Right lobe of liver (tissue), 6 donors: ENCODE results near the gene MAML3. TPM values are rescaled to one million over a fixed set of nuclear protein-coding genes. Genes with fewer than 3 reads are reported as not detected.

Source experiments
- ATAC-seq, 4 donors: fragments of 200-7000 bp; cut with Tn5 transposase; one replicate each; pipeline ENCODE4 v1.9.1; 2020; ENCODE audit warnings: mild to moderate bottlenecking in 4 of 4, moderate library complexity in 4 of 4
- DNase-seq, 3 donors: peaks; one replicate each; pipeline ENCODE4 v3.0.0-alpha.2; 2020
- H3K27ac ChIP-seq, 3 donors: fragments of 200-600 bp; one replicate each; pipeline ENCODE4 v1.8.0; 2022
- H3K27me3 ChIP-seq, 2 donors: fragments of 200-600 bp; one replicate each; pipeline ENCODE4 v1.8.0; 2022
- H3K36me3 ChIP-seq, 4 donors: fragments of 200-600 bp; sonication (generic) in 1 of 4; one replicate each; pipeline versions ENCODE4 v1.5.1 to v1.8.0; 2017 to 2022; ENCODE audit warnings: control low read depth in 1 of 4
- H3K4me1 ChIP-seq, 4 donors: fragments of 200-600 bp; sonication (generic) in 1 of 4; one replicate each; pipeline versions ENCODE4 v1.5.1 to v1.8.0; 2017 to 2022; ENCODE audit warnings: control low read depth in 1 of 4
- H3K4me3 ChIP-seq, 3 donors: fragments of 200-600 bp; one replicate each; pipeline ENCODE4 v1.8.0; 2022
- H3K9me3 ChIP-seq, 4 donors: fragments of 200-600 bp; sonication (generic) in 1 of 4; one replicate each; pipeline versions ENCODE4 v1.5.1 to v1.8.0; 2017 to 2022; ENCODE audit warnings: control low read depth in 1 of 4
- POLR2A ChIP-seq: fragments of 450-650 bp; IDR thresholded peaks from one replicate; pipeline ENCODE4 v1.6.1; 2017; ENCODE audit warnings: antibody characterized with exemption, mild to moderate bottlenecking
- WGBS: methylation state at CpG from one replicate; pipeline ENCODE4 v1.1.6; 2018; ENCODE audit warnings: low coverage, low lambda C conversion rate; ENCODE audit not compliant: insufficient coverage; ENCODE audit errors: missing lambda C conversion rate; 5-methylcytosine and 5-hydroxymethylcytosine counted together
- intact Hi-C, 2 donors: fragments of 100-400 bp; cut with DNase I; formaldehyde crosslinking; loops; one replicate each; pipeline versions ENCODE4 v1.11.2 to v1.14.1; 2022
- total RNA-seq, 6 experiments: library from RNA; depleted of rRNA in 2 of 6; stranded (reverse); fragments of >200 nt in 2 of 6; fragmentation: NEBNext Ultra II Directional in 3 of 6; extraction: Animal tissue kit (Norgen Biotek cat#: 25700) in 3 of 6; gene quantifications; one replicate each; pipeline versions ENCODE4 v1.1.0 to v1.2.4, GENCODE V29; 2016 to 2023
- TF ChIP-seq, protein P1 (sequence below), 4 donors: fragments of 200-600 bp in 3 of 4; fragments of 450-650 bp in 1 of 4; IDR thresholded peaks; one replicate each; pipeline versions ENCODE4 v1.5.1 to v1.8.0; 2016 to 2022; ENCODE audit warnings: antibody characterized with exemption in 4 of 4, mild to moderate bottlenecking in 2 of 4
- donor health status: DM: no; HTN: yes; CAD: no.
- donor health status: DM: no; HTN: no; CAD: no.
- donor health status: DM: no; HTN: no; CAD: no.
- donor health status: DM: no; HTN: yes; CAD: no.
- donor health status: DM: no; HTN: yes; CAD: no.

Gene MAML3
- total RNA-seq, 6 experiments from 2014 or later, result 2.6 to 7.8 (median 5.0) TPM

DNA sequence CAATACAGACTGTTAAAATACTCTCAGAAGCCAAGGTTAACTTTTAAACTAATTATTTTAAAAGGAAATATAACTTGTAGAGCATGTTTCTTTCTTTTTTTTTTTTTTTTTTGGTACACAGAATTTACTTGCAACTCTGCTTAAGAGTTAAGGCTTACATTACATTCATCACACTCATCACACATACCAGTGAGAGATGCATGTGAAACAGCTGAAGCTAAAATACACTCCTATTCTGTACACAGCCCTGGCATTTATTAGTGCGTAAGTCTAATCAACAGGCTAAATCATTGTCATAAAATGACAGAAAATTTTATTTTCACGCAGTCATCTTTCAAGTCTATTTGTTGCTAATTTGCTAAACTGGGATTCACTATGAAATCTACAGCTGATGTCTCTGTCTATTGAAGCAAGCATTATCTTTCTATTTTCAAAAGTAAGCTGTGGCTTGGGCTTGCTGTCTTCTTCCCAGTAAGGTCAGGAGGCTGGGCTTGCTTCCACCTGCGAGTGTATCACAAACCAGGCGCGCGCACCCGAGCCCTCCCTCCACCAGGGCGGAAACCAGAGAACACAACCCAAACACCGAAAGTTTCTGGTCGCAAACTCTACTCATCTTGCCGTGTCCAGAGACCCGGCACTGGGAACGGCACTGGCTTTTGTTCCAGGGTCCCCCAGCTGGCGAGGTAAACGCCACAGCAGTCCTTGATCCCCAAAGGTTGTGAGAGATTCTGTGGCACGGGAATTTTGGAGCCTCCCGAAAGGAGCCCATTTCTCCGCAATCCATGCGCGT, 3.9 kb downstream of the MAML3 start:
- H3K4me3 ChIP-seq, result peak overlapping the region; percentile 78 to 84 (median 82)
- peak; percentile 8 to 30 (median 16) for ATAC-seq
- intact Hi-C loops, result no loop called here
- WGBS, result 1% methylated on average over 12 of the region's 20 CpGs
- TF ChIP-seq POLR2A, result no peak
- TF ChIP-seq, protein P1, sequence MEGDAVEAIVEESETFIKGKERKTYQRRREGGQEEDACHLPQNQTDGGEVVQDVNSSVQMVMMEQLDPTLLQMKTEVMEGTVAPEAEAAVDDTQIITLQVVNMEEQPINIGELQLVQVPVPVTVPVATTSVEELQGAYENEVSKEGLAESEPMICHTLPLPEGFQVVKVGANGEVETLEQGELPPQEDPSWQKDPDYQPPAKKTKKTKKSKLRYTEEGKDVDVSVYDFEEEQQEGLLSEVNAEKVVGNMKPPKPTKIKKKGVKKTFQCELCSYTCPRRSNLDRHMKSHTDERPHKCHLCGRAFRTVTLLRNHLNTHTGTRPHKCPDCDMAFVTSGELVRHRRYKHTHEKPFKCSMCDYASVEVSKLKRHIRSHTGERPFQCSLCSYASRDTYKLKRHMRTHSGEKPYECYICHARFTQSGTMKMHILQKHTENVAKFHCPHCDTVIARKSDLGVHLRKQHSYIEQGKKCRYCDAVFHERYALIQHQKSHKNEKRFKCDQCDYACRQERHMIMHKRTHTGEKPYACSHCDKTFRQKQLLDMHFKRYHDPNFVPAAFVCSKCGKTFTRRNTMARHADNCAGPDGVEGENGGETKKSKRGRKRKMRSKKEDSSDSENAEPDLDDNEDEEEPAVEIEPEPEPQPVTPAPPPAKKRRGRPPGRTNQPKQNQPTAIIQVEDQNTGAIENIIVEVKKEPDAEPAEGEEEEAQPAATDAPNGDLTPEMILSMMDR (IDR thresholded peaks at IDR 0.05), result peak in 1 of 4 donors; percentile 28
- no peaks in the 10 kb centered on the region for H3K9me3 ChIP-seq
- DNase-seq, result peak; percentile 83 to 89 (median 87)
- H3K27me3 ChIP-seq, result no peaks in the 10 kb centered on the region
- H3K27ac ChIP-seq, result peak overlapping the region; percentile 90 to 96 (median 96)
- no peaks in the 10 kb centered on the region for H3K36me3 ChIP-seq
- H3K4me1 ChIP-seq, result peaks cover 4 to 32% (median 8%) of the 10 kb centered on the region in 4 donors

DNA sequence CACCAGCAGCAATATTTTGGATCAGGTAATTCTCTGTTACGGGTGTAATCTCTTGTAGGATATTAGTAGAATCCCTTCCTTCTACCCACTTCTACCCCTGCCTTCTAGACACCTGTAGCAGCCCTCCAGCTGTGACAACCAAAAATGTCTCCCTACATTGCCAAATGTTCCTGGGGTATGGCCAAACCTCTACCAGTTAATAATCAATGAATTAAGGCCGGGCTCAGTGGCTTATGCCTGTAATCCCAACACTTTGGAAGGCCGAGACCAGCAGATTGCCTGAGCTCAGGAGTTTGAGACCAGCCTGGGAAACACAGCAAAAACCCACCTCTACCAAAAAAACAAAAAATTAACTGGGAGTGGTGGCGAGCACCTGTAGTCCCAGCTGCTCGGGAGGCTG, 9.9 kb downstream of the MAML3 start:
- WGBS, result 78% methylated on average over 4 of the region's 5 CpGs
- ATAC-seq, result peak; percentile 74 to 89 (median 83)

DNA sequence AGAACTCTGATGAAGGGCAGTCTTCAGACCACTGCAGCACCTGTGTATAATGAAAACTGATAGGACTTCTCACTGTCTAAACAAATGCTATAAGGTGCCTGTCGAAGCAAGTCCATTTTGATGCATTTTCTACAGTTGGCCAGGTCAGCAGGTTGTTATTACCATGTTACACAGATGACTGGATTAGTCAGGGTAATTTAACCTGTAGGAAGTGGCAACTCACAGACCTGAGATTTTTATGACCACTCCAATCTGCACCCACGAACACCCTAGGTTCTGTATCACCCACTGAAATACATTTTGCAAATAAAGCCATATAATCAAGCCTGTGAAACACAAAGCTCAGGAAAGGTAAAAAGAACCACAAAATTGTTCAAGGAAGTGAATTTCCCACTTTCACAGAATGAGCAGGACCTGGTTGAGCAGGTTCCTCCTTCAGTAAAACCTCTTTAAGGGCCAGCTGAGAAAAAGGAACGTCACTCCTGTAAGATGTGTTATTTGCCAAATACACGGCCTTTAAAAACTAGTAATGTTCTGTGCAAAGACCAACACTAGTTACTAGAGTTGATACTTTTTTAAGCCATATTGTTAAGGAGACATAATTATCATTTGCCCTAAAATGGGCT, 12.7 kb downstream of the MAML3 start:
- 64% methylated on average over 3 of the region's 4 CpGs for WGBS
- Histone ChIP-seq H3K27me3 (no peaks in the 10 kb centered on the region), H3K9me3 (no peaks in the 10 kb centered on the region), H3K4me3 (no peak overlapping the region), H3K27ac (no peak overlapping the region), H3K36me3 (no peaks in the 10 kb centered on the region), H3K4me1 (peaks cover 0 to 10% (median 3%) of the 10 kb centered on the region in 4 donors)
- TF ChIP-seq POLR2A, result no peak
- TF ChIP-seq, protein P1 (IDR thresholded peaks at IDR 0.05), result no peak
- no peak for ATAC-seq
- intact Hi-C loops, result no loop called here
- DNase-seq, result no peak

More for the DNA sequence above, 9.9 kb downstream of the MAML3 start:
- TF ChIP-seq, protein P1 (IDR thresholded peaks at IDR 0.05), result no peak
- no peak for TF ChIP-seq POLR2A
- H3K36me3 ChIP-seq, result no peaks in the 10 kb centered on the region
- no peak for DNase-seq
- peaks cover 0 to 28% (median 7%) of the 10 kb centered on the region in 4 donors for H3K4me1 ChIP-seq
- no peak overlapping the region for H3K27ac ChIP-seq
- H3K27me3 ChIP-seq, result no peaks in the 10 kb centered on the region
- H3K9me3 ChIP-seq, result no peaks in the 10 kb centered on the region
- intact Hi-C loops, result no loop called here
- no peak overlapping the region for H3K4me3 ChIP-seq

DNA sequence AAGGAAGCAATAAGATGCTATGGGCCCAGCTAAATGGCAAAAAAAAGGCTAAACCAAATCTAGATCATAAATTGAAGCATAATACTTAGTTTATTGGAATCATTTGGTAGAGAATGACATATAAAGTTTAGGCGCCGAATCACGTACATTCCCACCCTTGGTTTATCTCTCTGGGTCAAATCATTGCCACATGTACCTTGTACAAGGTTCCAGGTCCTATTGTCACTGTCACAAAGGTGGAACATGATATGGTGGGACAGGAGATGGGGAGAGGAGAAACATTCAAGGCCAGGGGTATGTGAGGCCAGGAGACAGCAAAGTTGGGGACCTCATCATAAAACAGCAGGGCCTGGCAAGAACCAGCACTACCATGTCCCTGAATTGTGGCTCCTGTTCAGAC, 13.4 kb downstream of the MAML3 start:
- no peak overlapping the region for H3K4me3 ChIP-seq
- intact Hi-C loops, result no loop called here
- WGBS, result 94% methylated on average over 3 of the region's 3 CpGs
- no peak for DNase-seq
- no peak overlapping the region for H3K27ac ChIP-seq
- H3K36me3 ChIP-seq, result no peaks in the 10 kb centered on the region
- H3K27me3 ChIP-seq, result no peaks in the 10 kb centered on the region
- no peak for TF ChIP-seq POLR2A
- TF ChIP-seq, protein P1 (IDR thresholded peaks at IDR 0.05), result no peak
- H3K9me3 ChIP-seq, result no peaks in the 10 kb centered on the region
- peaks cover 0 to 10% (median 3%) of the 10 kb centered on the region in 4 donors for H3K4me1 ChIP-seq
- ATAC-seq, result no peak
